ENCODE data around the gene ENO1. TPM values are rescaled to one million over a fixed set of nuclear protein-coding genes. Genes with fewer than 3 reads are reported as not detected.

The ENO1 gene
- total and polyA plus RNA-seq, 2 donors (not counting 3 experiments of a cell fraction or from before 2014, with no cell fraction given) = 1,111 to 1,593 TPM

- Histone ChIP-seq H3K4me1 (ENCODE audit: control insufficient read depth, extremely low read depth, insufficient read depth, low read length) (peaks cover 62% of the 10 kb centered on the region), H4K20me1 (replicated peaks; ENCODE audit: control insufficient read depth, extremely low read depth, insufficient read depth, low read length) (no peaks in the 10 kb centered on the region), H3K79me2 (ENCODE audit: control insufficient read depth, insufficient read depth, low read length) (peaks cover 30% of the 10 kb centered on the region), H3K9me3 (replicated peaks; ENCODE audit: control insufficient read depth, insufficient read depth, low read length) (no peaks in the 10 kb centered on the region), H3K9ac (replicated peaks; ENCODE audit: extremely low read depth, insufficient read depth, low read length) (peak overlapping the region; percentile 98), H3K4me2 (ENCODE audit: insufficient read depth, low read length) (peak overlapping the region; percentile 94), H3K36me3 (ENCODE audit: control insufficient read depth in 2 of 2, extremely low read depth in 1 of 2, insufficient read depth in 2 of 2, low read length in 2 of 2) (no peaks in the 10 kb centered on the region), H3K27me3 (ENCODE audit: control insufficient read depth in 2 of 2, insufficient read depth in 2 of 2, low read length in 2 of 2) (no peaks in the 10 kb centered on the region), H3K9me1 (replicated peaks; ENCODE audit: control insufficient read depth, extremely low read depth, insufficient read depth, low read length) (no peaks in the 10 kb centered on the region), H2AFZ (ENCODE audit: low read depth, low read length) (peak overlapping the region; percentile 57), H3K4me3 (replicated peaks in 1 of 3; ENCODE audit: insufficient read depth in 1 of 3, low read depth in 1 of 3, low read length in 3 of 3) (peak overlapping the region; percentile 47 to 90 (median 85)), H3K27ac (ENCODE audit: insufficient read depth, low read depth, low read length) (peak overlapping the region; percentile 92)
- ChIA-PET POLR2A (no interaction called here), CTCF (no interaction called here)
- FAIRE-seq (peak; percentile 79), DNase-seq (ENCODE audit: low read depth, low spot score) (peak; percentile 93)
- TF ChIP-seq JUN (IDR thresholded peaks at IDR 0.05; ENCODE audit: borderline replicate concordance, insufficient read depth, insufficient read length, low read depth) (peak; percentile 54), MYC (IDR thresholded peaks at IDR 0.05; ENCODE audit: low read depth, low read length) (no peak), FOS (IDR thresholded peaks at IDR 0.05; ENCODE audit: borderline replicate concordance, insufficient read depth, low read length) (peak; percentile 78)
- TF ChIP-seq, protein P1, sequence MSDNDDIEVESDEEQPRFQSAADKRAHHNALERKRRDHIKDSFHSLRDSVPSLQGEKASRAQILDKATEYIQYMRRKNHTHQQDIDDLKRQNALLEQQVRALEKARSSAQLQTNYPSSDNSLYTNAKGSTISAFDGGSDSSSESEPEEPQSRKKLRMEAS (IDR thresholded peaks at IDR 0.05; ENCODE audit: insufficient read depth, insufficient read length) = no peak
- dilution Hi-C loops (cut with MboI; ENCODE audit: extremely low pct_ligation_motif_present, low sequenced_read_pairs) (no loop called here), intact Hi-C loops (cut with micrococcal nuclease) (loop anchor here (5.0 kb wide), 1 partner anchor 156 kb away; no protein-coding TSS in a partner anchor)
- TSS peak; percentile 79 for BruUV-seq (replicated peaks)
These were observed 60.1 kb downstream of the ENO1 start for GRCh38 chr1:8818325-8818775.

DNA sequence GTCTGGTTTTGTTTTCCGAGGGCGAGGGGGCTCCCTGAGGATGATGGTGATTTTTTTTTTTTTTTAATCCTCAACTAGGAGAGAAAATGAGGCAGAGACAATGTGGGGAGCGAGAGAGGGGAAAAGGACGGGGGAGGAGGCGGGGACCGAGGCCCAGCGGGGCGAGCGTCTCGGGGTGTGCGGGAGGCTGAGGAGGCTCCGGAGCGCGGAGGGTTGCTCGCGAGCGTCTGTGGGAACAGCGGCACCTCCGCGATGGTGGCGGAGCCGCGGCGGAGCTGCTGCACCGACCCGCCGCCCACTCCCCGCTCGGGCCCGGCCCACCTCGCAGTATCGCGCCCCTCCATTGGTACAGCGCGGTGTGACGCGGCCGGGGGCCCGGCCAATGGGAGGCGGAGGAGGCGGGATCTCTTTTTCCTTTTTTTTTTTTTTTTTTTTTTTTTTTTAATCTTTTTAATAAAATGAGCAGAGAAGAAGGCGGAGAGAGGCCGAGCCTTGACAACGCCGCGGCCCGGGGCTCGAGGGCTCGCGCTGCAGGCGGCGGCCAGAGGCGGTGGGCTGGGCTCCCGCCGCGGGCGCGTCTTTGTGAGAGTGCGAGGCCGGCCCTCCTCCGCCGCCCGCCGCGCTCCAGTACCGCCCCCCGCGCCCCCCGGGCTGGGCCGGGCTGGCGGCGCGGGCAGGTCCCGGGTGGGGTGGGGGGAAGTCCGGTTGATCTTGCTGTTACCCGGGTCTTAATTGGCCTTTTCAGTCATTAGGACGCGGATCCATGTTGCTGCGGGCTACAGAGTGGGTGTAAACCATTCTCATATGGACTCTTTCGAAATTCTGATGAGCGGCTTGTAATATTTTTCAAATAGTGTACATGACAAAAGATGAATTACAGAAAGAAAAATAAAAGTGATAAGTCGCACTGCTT lies 60.8 kb downstream of the ENO1 start, which contains the start of gene RERE:
Gene RERE (minus strand): TSS at position 229 of the 913 bp plus-strand sequence.
- ChIA-PET CTCF (interaction anchor here (0.7 to 1.6 kb wide), 4 partner anchors 14 to 91 kb away, joined by 3 to 17 read pairs (median 4); no protein-coding TSS in a partner anchor), POLR2A (interaction anchor here (0.6 to 0.9 kb wide), 6 partner anchors 8 to 801 kb away, joined by 4 to 7 read pairs (median 5); no protein-coding TSS in a partner anchor)
- peak; percentile 95 for DNase-seq (ENCODE audit: low read depth, low spot score)
- no peaks in the 10 kb centered on the region for H3K9me3 ChIP-seq (replicated peaks; ENCODE audit: control insufficient read depth, insufficient read depth, low read length)
- dilution Hi-C loops (cut with MboI; ENCODE audit: extremely low pct_ligation_motif_present, low sequenced_read_pairs) = no loop called here
- intact Hi-C loops (cut with micrococcal nuclease) = loop anchor here (1.0 to 5.0 kb wide), 4 partner anchors 41 to 247 kb away; partner anchors contain the start of gene ENO1
- peak within 1 kb of the TSS; percentile 84 to 98 (median 91) for H3K4me3 ChIP-seq (replicated peaks in 1 of 3; ENCODE audit: insufficient read depth in 1 of 3, low read depth in 1 of 3, low read length in 3 of 3)
- H4K20me1 ChIP-seq (replicated peaks; ENCODE audit: control insufficient read depth, extremely low read depth, insufficient read depth, low read length) = no peaks in the 10 kb centered on the region
- H3K79me2 ChIP-seq (ENCODE audit: control insufficient read depth, insufficient read depth, low read length) = peaks cover 30% of the 10 kb centered on the region
- peak within 1 kb of the TSS; percentile 98 for H3K9ac ChIP-seq (replicated peaks; ENCODE audit: extremely low read depth, insufficient read depth, low read length)
- H3K4me2 ChIP-seq (ENCODE audit: insufficient read depth, low read length) = peak within 1 kb of the TSS; percentile 94
- H2AFZ ChIP-seq (ENCODE audit: low read depth, low read length) = peak within 1 kb of the TSS; percentile 57
- peak within 1 kb of the TSS; percentile 92 for H3K27ac ChIP-seq (ENCODE audit: insufficient read depth, low read depth, low read length)
- peaks cover 60% of the 10 kb centered on the region for H3K4me1 ChIP-seq (ENCODE audit: control insufficient read depth, extremely low read depth, insufficient read depth, low read length)
- BruUV-seq (replicated peaks) = no TSS peak
- no peaks in the 10 kb centered on the region for H3K27me3 ChIP-seq (ENCODE audit: control insufficient read depth in 2 of 2, insufficient read depth in 2 of 2, low read length in 2 of 2)
- TF ChIP-seq GATA2 (IDR thresholded peaks at IDR 0.05; ENCODE audit: insufficient read depth, insufficient read length, low read depth, low read length) (no peak), JUN (IDR thresholded peaks at IDR 0.05; ENCODE audit: borderline replicate concordance, insufficient read depth, insufficient read length, low read depth) (no peak), CTCF (IDR thresholded peaks at IDR 0.05; ENCODE audit: extremely low read depth in 1 of 2, insufficient read depth in 1 of 2, low read depth in 1 of 2, low read length in 2 of 2) (no peak), POLR2A (IDR thresholded peaks at IDR 0.05; ENCODE audit: low read depth, low read length) (peak; percentile 91), POLR2AphosphoS5 (IDR thresholded peaks at IDR 0.05; ENCODE audit: insufficient read depth, low read depth, low read length) (peak; percentile 87), MYC (IDR thresholded peaks at IDR 0.05; ENCODE audit: low read depth, low read length) (no peak), FOS (IDR thresholded peaks at IDR 0.05; ENCODE audit: borderline replicate concordance, insufficient read depth, low read length) (no peak), EZH2 (IDR thresholded peaks at IDR 0.05; ENCODE audit: borderline replicate concordance, low read depth, low read length, severe bottlenecking) (no peak)
- TF ChIP-seq, protein P1 (IDR thresholded peaks at IDR 0.05; ENCODE audit: insufficient read depth, insufficient read length) = no peak
- peak; percentile 81 for FAIRE-seq
- no peaks in the 10 kb centered on the region for H3K36me3 ChIP-seq (ENCODE audit: control insufficient read depth in 2 of 2, extremely low read depth in 1 of 2, insufficient read depth in 2 of 2, low read length in 2 of 2)
- no peaks in the 10 kb centered on the region for H3K9me1 ChIP-seq (replicated peaks; ENCODE audit: control insufficient read depth, extremely low read depth, insufficient read depth, low read length)

All from endothelial cell of umbilical vein (primary cell).